Osteocyte (in vitro differentiated cells): ENCODE results near the gene RGS16. TPM values are rescaled to one million over a fixed set of nuclear protein-coding genes. Genes with fewer than 3 reads are reported as not detected.

Experiments used
- DNase-seq: peaks from one replicate; pipeline ENCODE4 v3.0.0; 2021; ENCODE audit warnings: mixed read lengths; ENCODE audit not compliant: unreplicated experiment; ENCODE audit errors: extremely low spot score
- H3K27ac Mint-ChIP-seq: one replicate; pipeline ENCODE4 v1.8.0; 2021; ENCODE audit warnings: mild to moderate bottlenecking, mixed read lengths; ENCODE audit not compliant: unreplicated experiment
- H3K27me3 Mint-ChIP-seq: one replicate; pipeline ENCODE4 v1.8.0; 2021; ENCODE audit warnings: mixed read lengths; ENCODE audit not compliant: unreplicated experiment
- H3K36me3 Mint-ChIP-seq: one replicate; pipeline ENCODE4 v1.8.0; 2021; ENCODE audit warnings: mixed read lengths; ENCODE audit not compliant: unreplicated experiment
- H3K4me1 Mint-ChIP-seq: one replicate; pipeline ENCODE4 v1.8.0; 2021; ENCODE audit warnings: mixed read lengths; ENCODE audit not compliant: unreplicated experiment
- H3K4me3 Mint-ChIP-seq: one replicate; pipeline ENCODE4 v1.8.0; 2021; ENCODE audit warnings: mild to moderate bottlenecking, moderate library complexity, mixed read lengths; ENCODE audit not compliant: unreplicated experiment
- H3K9me3 Mint-ChIP-seq: one replicate; pipeline ENCODE4 v1.8.0; 2021; ENCODE audit warnings: mixed read lengths; ENCODE audit not compliant: unreplicated experiment
- CTCF ChIP-seq: fragments of 200-600 bp; sonication (generic); IDR thresholded peaks from 2 replicates; pipeline ENCODE4 v1.5.0; 2021; ENCODE audit warnings: antibody characterized with exemption, mild to moderate bottlenecking, moderate library complexity
- total RNA-seq: library from RNA; stranded (reverse); gene quantifications from 2 replicates; pipeline ENCODE4 v1.2.1, GENCODE V29; 2021

RGS16 gene
- total RNA-seq, 1 donor from 2014 or later, result 0.48 TPM

GRCh38 chr1:182642461-182642860, 38.3 kb upstream of the RGS16 start:
- TF ChIP-seq CTCF, result no peak
- no peaks in the 10 kb centered on the region for H3K27me3 Mint-ChIP-seq
- H3K36me3 Mint-ChIP-seq, result no peaks in the 10 kb centered on the region
- DNase-seq, result no peak
- H3K9me3 Mint-ChIP-seq, result no peaks in the 10 kb centered on the region
- peaks cover 5% of the 10 kb centered on the region for H3K4me1 Mint-ChIP-seq
- no peak overlapping the region for H3K27ac Mint-ChIP-seq
- H3K4me3 Mint-ChIP-seq, result no peak overlapping the region

DNA sequence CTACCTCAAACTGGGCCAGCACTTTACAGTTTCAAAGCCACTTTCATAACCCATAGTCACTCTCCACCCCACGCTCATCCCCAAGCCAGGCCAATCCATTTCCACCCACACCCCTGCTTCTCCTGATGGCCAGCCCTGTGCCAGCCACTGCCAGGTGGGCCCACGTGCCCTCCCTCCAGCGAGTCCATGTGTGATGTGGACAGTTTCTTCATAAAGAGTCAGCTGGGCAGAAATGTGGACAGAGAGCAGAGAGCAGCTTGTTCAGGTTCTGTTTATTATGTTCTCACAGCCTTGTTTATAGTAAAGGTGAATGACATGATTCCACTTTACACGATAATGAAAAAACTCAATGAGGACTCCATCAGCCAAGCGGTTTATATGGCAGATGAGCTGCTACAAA, 37.4 kb upstream of the RGS16 start:
- peaks cover 5% of the 10 kb centered on the region for H3K4me1 Mint-ChIP-seq
- no peak for TF ChIP-seq CTCF
- no peak for DNase-seq
- no peak overlapping the region for H3K4me3 Mint-ChIP-seq
- no peaks in the 10 kb centered on the region for H3K27me3 Mint-ChIP-seq
- no peaks in the 10 kb centered on the region for H3K36me3 Mint-ChIP-seq
- H3K27ac Mint-ChIP-seq, result peak overlapping the region; percentile 2
- no peaks in the 10 kb centered on the region for H3K9me3 Mint-ChIP-seq

DNA sequence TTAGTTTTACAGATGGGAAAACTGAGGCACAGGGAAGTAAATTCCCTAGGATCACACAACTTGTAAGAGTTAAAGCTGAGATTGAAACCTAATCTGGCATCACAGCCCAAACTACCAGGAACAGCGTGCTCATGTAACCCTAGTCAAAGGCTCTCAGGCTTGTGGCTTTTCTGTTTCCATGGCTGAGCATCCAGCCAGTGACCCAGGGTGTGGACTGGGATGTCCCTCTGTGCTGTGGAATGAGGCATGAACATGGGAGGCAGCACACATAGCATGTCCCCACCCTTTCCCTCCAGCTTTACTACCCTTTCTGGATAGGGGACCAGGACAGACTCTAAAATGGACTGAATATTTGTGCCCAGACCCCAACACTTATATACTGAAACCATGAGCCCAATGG, 35.1 kb upstream of the RGS16 start:
- H3K27ac Mint-ChIP-seq, result no peak overlapping the region

GRCh38 chr1:182637769-182638168, 33.6 kb upstream of the RGS16 start:
- Mint-ChIP-seq H3K9me3 (no peaks in the 10 kb centered on the region), H3K4me3 (no peak overlapping the region), H3K36me3 (no peaks in the 10 kb centered on the region), H3K4me1 (peaks cover 11% of the 10 kb centered on the region), H3K27ac (no peak overlapping the region), H3K27me3 (peaks cover 2% of the 10 kb centered on the region)
- DNase-seq, result no peak
- TF ChIP-seq CTCF, result no peak

More for the DNA sequence above, 35.1 kb upstream of the RGS16 start:
- Mint-ChIP-seq H3K4me1 (peaks cover 5% of the 10 kb centered on the region), H3K9me3 (no peaks in the 10 kb centered on the region), H3K4me3 (no peak overlapping the region), H3K36me3 (no peaks in the 10 kb centered on the region), H3K27me3 (peaks cover 2% of the 10 kb centered on the region)
- no peak for TF ChIP-seq CTCF
- no peak for DNase-seq

DNA sequence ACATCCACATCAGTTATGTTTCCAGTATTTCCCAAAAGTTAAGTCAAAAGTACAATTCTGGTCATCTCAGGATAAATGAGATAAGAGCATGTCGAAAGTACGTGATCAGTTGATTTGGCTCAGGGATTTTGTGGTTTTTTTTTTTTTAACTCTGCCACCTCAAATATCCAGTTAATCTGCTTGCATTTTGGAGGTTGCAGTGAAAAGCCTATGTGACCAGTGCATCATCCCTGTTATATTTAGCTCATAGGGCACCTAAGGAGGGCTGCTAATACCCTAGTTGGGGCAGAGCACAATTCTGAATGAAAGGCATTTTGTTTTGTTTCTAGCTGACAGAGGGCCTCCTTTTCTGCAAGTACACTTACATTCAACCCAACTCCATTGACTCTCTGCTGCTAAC, 31.7 kb upstream of the RGS16 start:
- Mint-ChIP-seq H3K27ac (no peak overlapping the region), H3K4me3 (no peak overlapping the region), H3K9me3 (no peaks in the 10 kb centered on the region), H3K27me3 (peaks cover 2% of the 10 kb centered on the region), H3K36me3 (peaks cover 2% of the 10 kb centered on the region), H3K4me1 (peaks cover 7% of the 10 kb centered on the region)
- TF ChIP-seq CTCF, result no peak
- no peak for DNase-seq
